ENCODE measurements around the gene OSBPL6.
"Not testable (repeated sequence)": the region's sequence is repeated elsewhere in the genome, so short reads cannot be mapped to it uniquely, and the experiment has no call there.

Gene OSBPL6

GRCh38 chr2:178163911-178164310 lies 30.4 kb upstream of the OSBPL6 start:
- Histone ChIP-seq H3K27me3 (ENCODE audit: control insufficient read depth, insufficient read depth, low read length) (no peaks in the 10 kb centered on the region), H3K9ac (no peak overlapping the region)

GRCh38 chr2:178173657-178174056 lies 20.7 kb upstream of the OSBPL6 start:
- H3K4me1 ChIP-seq: no peaks in the 10 kb centered on the region
- no peaks in the 10 kb centered on the region for H3K27me3 ChIP-seq (ENCODE audit: control insufficient read depth, insufficient read depth, low read length)
- no peak overlapping the region for H3K27ac ChIP-seq
- no peaks in the 10 kb centered on the region for H3K9me3 ChIP-seq (ENCODE audit: control insufficient read depth, low read length)
- no peak overlapping the region for H3K4me3 ChIP-seq (ENCODE audit: low read depth, low read length)
- TF ChIP-seq CTCF (IDR thresholded peaks at IDR 0.05): no peak
- H3K36me3 ChIP-seq (ENCODE audit: control insufficient read depth, insufficient read depth, low read length): no peaks in the 10 kb centered on the region
- no peak overlapping the region for H3K9ac ChIP-seq
- no peak overlapping the region for H3K4me2 ChIP-seq (ENCODE audit: low read length)
- no peaks in the 10 kb centered on the region for H3K79me2 ChIP-seq
- H2AFZ ChIP-seq: no peak overlapping the region

More at GRCh38 chr2:178163911-178164310, 30.4 kb upstream of the OSBPL6 start:
- Histone ChIP-seq H3K27ac (no peak overlapping the region), H3K79me2 (no peaks in the 10 kb centered on the region), H3K9me3 (ENCODE audit: control insufficient read depth, low read length) (no peaks in the 10 kb centered on the region), H3K4me1 (no peaks in the 10 kb centered on the region), H2AFZ (peak overlapping the region; percentile 40), H3K36me3 (ENCODE audit: control insufficient read depth, insufficient read depth, low read length) (no peaks in the 10 kb centered on the region), H3K4me2 (ENCODE audit: low read length) (no peak overlapping the region), H3K4me3 (ENCODE audit: low read depth, low read length) (no peak overlapping the region)
- no peak for TF ChIP-seq CTCF (IDR thresholded peaks at IDR 0.05)

- Histone ChIP-seq H3K27me3 (ENCODE audit: control insufficient read depth, insufficient read depth, low read length) (no peaks in the 10 kb centered on the region), H3K36me3 (ENCODE audit: control insufficient read depth, insufficient read depth, low read length) (no peaks in the 10 kb centered on the region), H2AFZ (no peak overlapping the region), H3K27ac (no peak overlapping the region), H3K4me3 (ENCODE audit: low read depth, low read length) (no peak overlapping the region), H3K4me2 (ENCODE audit: low read length) (no peak overlapping the region), H3K9me3 (ENCODE audit: control insufficient read depth, low read length) (no peaks in the 10 kb centered on the region), H3K9ac (no peak overlapping the region), H3K4me1 (no peaks in the 10 kb centered on the region), H3K79me2 (no peaks in the 10 kb centered on the region)
- TF ChIP-seq CTCF (IDR thresholded peaks at IDR 0.05): no peak
Observed at GRCh38 chr2:178177066-178177679, 17.1 kb upstream of the OSBPL6 start.

GRCh38 chr2:178180648-178181047 lies 13.7 kb upstream of the OSBPL6 start:
- H3K36me3 ChIP-seq (ENCODE audit: control insufficient read depth, insufficient read depth, low read length); H2AFZ ChIP-seq; H3K4me1 ChIP-seq; H3K27ac ChIP-seq; H3K4me3 ChIP-seq (ENCODE audit: low read depth, low read length); H3K79me2 ChIP-seq; H3K4me2 ChIP-seq (ENCODE audit: low read length); H3K9me3 ChIP-seq (ENCODE audit: control insufficient read depth, low read length); H3K27me3 ChIP-seq (ENCODE audit: control insufficient read depth, insufficient read depth, low read length); H3K9ac ChIP-seq: not testable (repeated sequence)

GRCh38 chr2:178187861-178188260 lies 6.5 kb upstream of the OSBPL6 start:
- H3K4me3 ChIP-seq (ENCODE audit: low read depth, low read length): no peak overlapping the region
- no peaks in the 10 kb centered on the region for H3K27me3 ChIP-seq (ENCODE audit: control insufficient read depth, insufficient read depth, low read length)
- H3K4me1 ChIP-seq: no peaks in the 10 kb centered on the region
- no peak overlapping the region for H2AFZ ChIP-seq
- no peak for TF ChIP-seq CTCF (IDR thresholded peaks at IDR 0.05)
- no peak overlapping the region for H3K9ac ChIP-seq
- no peaks in the 10 kb centered on the region for H3K36me3 ChIP-seq (ENCODE audit: control insufficient read depth, insufficient read depth, low read length)
- H3K27ac ChIP-seq: no peak overlapping the region
- H3K79me2 ChIP-seq: no peaks in the 10 kb centered on the region
- no peak overlapping the region for H3K4me2 ChIP-seq (ENCODE audit: low read length)
- H3K9me3 ChIP-seq (ENCODE audit: control insufficient read depth, low read length): no peaks in the 10 kb centered on the region

All from parathyroid adenoma (tissue), 2 donors.